ENCODE results near the gene DISC1.

DNA sequence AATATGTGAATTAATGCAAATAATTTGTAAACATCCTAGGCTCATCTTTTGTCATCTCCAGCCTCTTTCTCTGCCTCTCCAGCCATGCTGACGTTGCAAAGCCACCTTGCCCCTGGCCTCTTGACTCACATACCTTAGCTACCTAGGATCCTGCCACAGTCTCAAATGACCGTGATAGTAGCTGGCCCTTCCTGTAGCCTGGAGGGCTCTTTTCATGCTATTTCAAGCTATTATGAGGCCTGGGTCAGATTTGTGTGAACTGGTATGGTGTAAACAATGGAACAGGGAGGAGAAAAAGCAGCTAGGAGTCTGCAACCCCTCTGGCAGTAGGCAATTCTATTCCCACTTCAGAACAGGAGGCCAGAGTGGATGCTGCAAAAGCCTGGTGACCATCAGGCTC, 337.7 kb downstream of the DISC1 start:
- TF ChIP-seq EZH2 (IDR thresholded peaks at IDR 0.05; ENCODE audit: insufficient read depth, poor library complexity, severe bottlenecking) = no peak
- TF ChIP-seq EZH2phosphoT487 (IDR thresholded peaks at IDR 0.05; ENCODE audit: insufficient read depth, low read depth) = no peak

Data from GM23248 (cell line).